Right atrium auricular region (tissue), 2 donors: Measurements from ENCODE around the gene HIPK3. TPM values are rescaled to one million over a fixed set of nuclear protein-coding genes. Genes with fewer than 3 reads are reported as not detected.

ENCODE experiments used
- DNase-seq: peaks from one replicate; pipeline ENCODE4 v3.0.0-alpha.2; 2019; ENCODE audit warnings: low spot score
- H3K27ac ChIP-seq, 2 donors: fragments of 200-600 bp; sonication (generic); 1 replicate in 1 of 2; 2 replicates in 1 of 2; pipeline ENCODE4 v1.5.1; 2016 to 2019
- H3K27me3 ChIP-seq, 2 donors: fragments of 200-600 bp; sonication (generic); one replicate each; pipeline versions ENCODE4 v1.5.1 to v1.6.0; 2017 to 2019
- H3K36me3 ChIP-seq: fragments of 200-600 bp; sonication (generic); one replicate; pipeline ENCODE4 v1.5.1; 2016
- H3K4me1 ChIP-seq, 2 donors: fragments of 200-600 bp; sonication (generic); one replicate each; pipeline versions ENCODE4 v1.5.1 to v1.6.0; 2017 to 2019
- H3K4me3 ChIP-seq, 2 donors: fragments of 200-600 bp; sonication (generic); 1 replicate in 1 of 2; 2 replicates in 1 of 2; pipeline ENCODE4 v1.5.1; 2017 to 2019; ENCODE audit warnings: mild to moderate bottlenecking in 1 of 2, moderate library complexity in 1 of 2
- H3K9me3 ChIP-seq, 2 donors: fragments of 200-600 bp; sonication (generic); one replicate each; pipeline ENCODE4 v1.5.1; 2019
- total RNA-seq, 2 donors: library from RNA; depleted of rRNA; stranded (reverse); fragments of >200 nt; gene quantifications; one replicate each; pipeline ENCODE4 v1.1.0, GENCODE V29; 2016
- TF ChIP-seq, protein P1 (sequence below), 2 donors: fragments of 200-600 bp; sonication (generic); IDR thresholded peaks; one replicate each; pipeline ENCODE4 v1.5.1; 2019; ENCODE audit warnings: antibody characterized with exemption in 2 of 2

Gene HIPK3
- total RNA-seq, 2 donors from 2014 or later, result 142 to 209 TPM

DNA sequence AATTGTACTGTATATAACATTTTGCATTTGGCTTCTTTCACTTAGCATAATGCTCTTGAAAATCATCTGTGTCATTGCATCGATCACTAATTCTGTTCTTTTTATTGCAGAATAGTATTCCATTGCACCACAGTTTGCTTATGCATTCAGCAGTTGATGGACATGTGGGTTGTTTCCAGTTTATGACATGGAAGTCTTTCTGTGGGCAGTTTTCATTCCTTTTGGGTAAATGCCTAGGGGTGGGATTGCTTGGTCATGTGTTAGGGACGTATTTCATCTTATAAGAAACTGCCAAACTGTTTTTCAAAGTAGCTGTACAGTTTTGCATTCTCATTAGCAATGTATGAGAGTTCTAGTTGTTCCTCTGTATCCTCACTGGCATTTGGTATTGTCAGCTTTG is 127.0 kb downstream of the HIPK3 start:
- Histone ChIP-seq H3K4me1 (no peaks in the 10 kb centered on the region), H3K27me3 (no peaks in the 10 kb centered on the region), H3K27ac (no peak overlapping the region), H3K4me3 (no peak overlapping the region), H3K36me3 (no peaks in the 10 kb centered on the region), H3K9me3 (peaks cover 0 to 12% of the 10 kb centered on the region in 2 donors)
- TF ChIP-seq, protein P1, sequence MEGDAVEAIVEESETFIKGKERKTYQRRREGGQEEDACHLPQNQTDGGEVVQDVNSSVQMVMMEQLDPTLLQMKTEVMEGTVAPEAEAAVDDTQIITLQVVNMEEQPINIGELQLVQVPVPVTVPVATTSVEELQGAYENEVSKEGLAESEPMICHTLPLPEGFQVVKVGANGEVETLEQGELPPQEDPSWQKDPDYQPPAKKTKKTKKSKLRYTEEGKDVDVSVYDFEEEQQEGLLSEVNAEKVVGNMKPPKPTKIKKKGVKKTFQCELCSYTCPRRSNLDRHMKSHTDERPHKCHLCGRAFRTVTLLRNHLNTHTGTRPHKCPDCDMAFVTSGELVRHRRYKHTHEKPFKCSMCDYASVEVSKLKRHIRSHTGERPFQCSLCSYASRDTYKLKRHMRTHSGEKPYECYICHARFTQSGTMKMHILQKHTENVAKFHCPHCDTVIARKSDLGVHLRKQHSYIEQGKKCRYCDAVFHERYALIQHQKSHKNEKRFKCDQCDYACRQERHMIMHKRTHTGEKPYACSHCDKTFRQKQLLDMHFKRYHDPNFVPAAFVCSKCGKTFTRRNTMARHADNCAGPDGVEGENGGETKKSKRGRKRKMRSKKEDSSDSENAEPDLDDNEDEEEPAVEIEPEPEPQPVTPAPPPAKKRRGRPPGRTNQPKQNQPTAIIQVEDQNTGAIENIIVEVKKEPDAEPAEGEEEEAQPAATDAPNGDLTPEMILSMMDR (IDR thresholded peaks at IDR 0.05), result no peak
- no peak for DNase-seq

DNA sequence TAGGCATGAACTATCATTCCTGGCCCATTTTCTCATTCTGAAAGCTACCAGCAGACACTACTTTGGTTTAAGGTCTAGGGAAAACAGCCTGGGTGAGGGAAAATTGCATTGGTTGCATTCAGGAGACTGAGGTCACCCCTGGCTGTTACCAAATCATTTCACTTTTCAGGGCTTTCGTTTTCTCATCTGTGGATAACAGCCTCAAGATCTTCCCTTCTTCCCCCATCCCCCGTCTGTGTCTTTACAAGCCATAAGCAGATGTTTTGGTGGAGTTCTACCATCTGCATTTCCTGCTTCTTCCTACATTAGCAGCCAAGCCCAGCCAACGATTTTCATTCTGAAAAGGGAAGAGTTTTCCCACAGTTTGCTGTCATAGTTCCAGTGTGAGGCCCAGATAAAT is 130.4 kb downstream of the HIPK3 start:
- H3K27ac ChIP-seq, result no peak overlapping the region
- no peaks in the 10 kb centered on the region for H3K36me3 ChIP-seq
- TF ChIP-seq, protein P1 (IDR thresholded peaks at IDR 0.05), result no peak

DNA sequence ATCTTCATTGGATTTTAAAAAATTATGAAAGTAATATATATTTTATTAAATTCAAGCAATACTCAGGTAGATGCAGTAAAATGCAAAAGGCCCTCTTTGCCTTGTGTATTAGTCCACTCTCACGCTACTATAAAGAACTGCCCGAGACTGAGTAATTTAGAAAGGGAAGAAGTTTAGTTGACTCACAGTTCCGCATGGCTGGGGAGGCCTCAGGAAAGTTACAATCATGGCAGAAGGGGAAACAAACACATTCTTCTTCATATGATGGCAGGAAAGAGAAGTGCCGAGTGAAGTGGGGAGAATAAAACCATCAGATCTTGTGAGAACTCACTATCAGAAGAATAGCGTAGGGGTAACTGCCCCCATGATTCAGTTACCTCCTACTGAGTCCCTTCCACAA is 130.8 kb downstream of the HIPK3 start:
- Histone ChIP-seq H3K4me3 (no peak overlapping the region), H3K36me3 (no peaks in the 10 kb centered on the region), H3K9me3 (peaks cover 0 to 12% of the 10 kb centered on the region in 2 donors), H3K27ac (no peak overlapping the region), H3K27me3 (no peaks in the 10 kb centered on the region), H3K4me1 (no peaks in the 10 kb centered on the region)
- DNase-seq, result no peak
- TF ChIP-seq, protein P1 (IDR thresholded peaks at IDR 0.05), result no peak

More for the DNA sequence above, 130.4 kb downstream of the HIPK3 start:
- H3K27me3 ChIP-seq, result no peaks in the 10 kb centered on the region
- H3K4me1 ChIP-seq, result no peaks in the 10 kb centered on the region
- no peak for DNase-seq
- H3K4me3 ChIP-seq, result no peak overlapping the region
- peaks cover 0 to 12% of the 10 kb centered on the region in 2 donors for H3K9me3 ChIP-seq

DNA sequence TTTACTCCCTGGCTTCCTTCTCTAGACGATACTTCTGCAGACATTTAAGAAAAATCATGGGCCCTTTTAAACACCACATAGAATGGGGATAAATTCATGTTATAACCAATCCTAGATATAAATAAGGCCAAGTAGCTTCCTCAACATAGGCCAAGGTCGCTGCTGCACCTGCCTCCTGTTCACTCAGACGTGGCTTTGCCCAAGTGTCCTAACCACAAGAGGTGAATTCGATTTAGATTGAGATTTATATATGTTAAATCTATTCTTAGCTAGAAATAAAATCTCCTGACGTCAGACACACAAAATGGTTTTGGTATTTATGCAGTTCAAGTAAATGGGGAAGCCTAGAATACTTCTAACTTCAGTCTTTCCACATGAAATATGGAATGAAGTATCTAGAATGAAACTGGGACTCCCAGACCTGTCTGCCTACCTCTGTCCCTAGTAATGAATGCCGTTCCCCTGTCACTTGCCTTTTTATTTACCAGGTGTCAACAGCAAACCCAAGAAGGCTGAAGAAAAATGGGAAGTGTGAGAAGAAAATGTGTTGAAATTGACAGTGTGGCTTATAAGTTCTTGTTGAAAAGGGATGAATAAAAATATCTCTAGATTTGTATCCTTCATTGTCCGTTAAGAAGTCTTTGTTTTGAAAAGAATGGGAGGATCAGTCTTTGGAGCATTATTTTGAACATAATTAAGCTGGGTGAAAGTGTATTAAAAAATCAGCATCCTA is 131.8 kb downstream of the HIPK3 start:
- DNase-seq, result no peak
- no peaks in the 10 kb centered on the region for H3K36me3 ChIP-seq
- H3K27ac ChIP-seq, result no peak overlapping the region
- H3K4me1 ChIP-seq, result no peaks in the 10 kb centered on the region
- no peaks in the 10 kb centered on the region for H3K27me3 ChIP-seq
- TF ChIP-seq, protein P1 (IDR thresholded peaks at IDR 0.05), result no peak
- H3K9me3 ChIP-seq, result peaks cover 0 to 12% of the 10 kb centered on the region in 2 donors
- no peak overlapping the region for H3K4me3 ChIP-seq

DNA sequence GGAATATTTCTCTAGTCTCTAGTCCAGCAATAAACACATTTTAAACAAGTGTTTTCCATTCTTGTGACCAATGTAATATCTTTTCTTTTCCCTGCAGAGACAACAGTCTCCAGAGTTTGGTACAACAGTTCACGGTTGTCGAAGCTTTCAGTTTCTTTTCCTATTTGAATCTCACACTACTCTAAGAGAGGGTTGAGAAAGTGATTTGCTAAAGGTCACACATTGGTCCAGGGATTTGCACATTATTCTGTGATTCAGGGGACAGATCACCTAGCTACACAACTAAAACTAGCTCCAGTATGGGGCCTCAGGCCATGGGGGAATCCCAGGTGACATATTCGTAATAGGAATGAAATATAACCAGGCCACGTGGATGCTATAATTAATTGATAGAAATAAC is 132.5 kb downstream of the HIPK3 start:
- no peak for DNase-seq

More for the DNA sequence above, 132.5 kb downstream of the HIPK3 start:
- Histone ChIP-seq H3K27ac (no peak overlapping the region), H3K27me3 (no peaks in the 10 kb centered on the region), H3K4me3 (no peak overlapping the region), H3K4me1 (no peaks in the 10 kb centered on the region), H3K9me3 (peaks cover 0 to 12% of the 10 kb centered on the region in 2 donors), H3K36me3 (no peaks in the 10 kb centered on the region)
- TF ChIP-seq, protein P1 (IDR thresholded peaks at IDR 0.05), result no peak
